IMR-90 (cell line): ENCODE measurements around the gene TRMT2A. TPM values are rescaled to one million over a fixed set of nuclear protein-coding genes. Genes with fewer than 3 reads are reported as not detected.
A peak's percentile ranks its signal among the peaks of the same experiment; 100 is the strongest.

Experiments used
- ATAC-seq: fragments of 200-7000 bp; cut with Tn5 transposase; 2 replicates; pipeline ENCODE4 v1.9.1; 2020; ENCODE audit warnings: low read depth, mild to moderate bottlenecking, moderate library complexity
- BruUV-seq: library from RNA; stranded (reverse); fragments of 400-500 nt; replicated peaks from 2 replicates; lab custom pipeline; 2021; lab: Mats Ljungman, UMichigan
- CTCF ChIA-PET: fragments of 300-600 bp; formaldehyde crosslinking; extraction: SDS; loops from one replicate; lab custom pipeline; 2021; ENCODE audit warnings: antibody characterized with exemption; lab: Yijun Ruan, JAX
- POLR2A ChIA-PET: fragments of 300-600 bp; sonication (Branson Sonifier 250); formaldehyde crosslinking; loops from one replicate; lab custom pipeline; 2022; ENCODE audit warnings: antibody characterized with exemption; ENCODE audit not compliant: unreplicated experiment; lab: Charles Lee
- DNase-seq: peaks from one replicate; pipeline ENCODE4 v3.0.0; 2013
- H2AFZ ChIP-seq: replicated peaks from 2 replicates; pipeline ENCODE3; 2013; ENCODE audit warnings: low read length, mild to moderate bottlenecking; ENCODE audit not compliant: poor library complexity
- H2AK5ac ChIP-seq: 2 replicates; pipeline ENCODE4 v1.6.1; 2013; ENCODE audit warnings: low read depth, low read length, inconsistent platforms
- H2AK9ac ChIP-seq: replicated peaks from 2 replicates; pipeline ENCODE3; 2013; ENCODE audit warnings: mild to moderate bottlenecking, low read depth, low read length, moderate library complexity; ENCODE audit not compliant: poor library complexity
- H2BK120ac ChIP-seq: 2 replicates; pipeline ENCODE4 v1.6.1; 2013; ENCODE audit warnings: low read depth, low read length, inconsistent platforms
- H2BK15ac ChIP-seq: 3 replicates; pipeline ENCODE4 v1.6.1; 2013; ENCODE audit warnings: low read depth, low read length, inconsistent platforms
- H2BK20ac ChIP-seq: 2 replicates; pipeline ENCODE4 v1.6.1; 2013; ENCODE audit warnings: low read depth, mild to moderate bottlenecking, inconsistent platforms, low read length, moderate library complexity
- H2BK5ac ChIP-seq: 2 replicates; pipeline ENCODE4 v1.6.1; 2013; ENCODE audit warnings: mild to moderate bottlenecking, low read depth, low read length, inconsistent platforms; ENCODE audit not compliant: poor library complexity, severe bottlenecking
- H3K14ac ChIP-seq: replicated peaks from 2 replicates; pipeline ENCODE4 v1.6.1; 2013; ENCODE audit warnings: low read depth, low read length, inconsistent platforms
- H3K18ac ChIP-seq: 2 replicates; pipeline ENCODE4 v1.6.1; 2013; ENCODE audit warnings: low read depth, low read length, control low read depth
- H3K23ac ChIP-seq: 2 replicates; pipeline ENCODE4 v1.6.1; 2013; ENCODE audit warnings: low read depth, low read length, inconsistent platforms
- H3K27ac ChIP-seq: 2 replicates; pipeline ENCODE4 v1.5.1; 2013; ENCODE audit warnings: mild to moderate bottlenecking, control low read depth, low read length; ENCODE audit not compliant: insufficient read depth
- H3K27me3 ChIP-seq: 2 replicates; pipeline ENCODE4 v1.6.1; 2013; ENCODE audit warnings: low read length; ENCODE audit not compliant: control insufficient read depth, insufficient read depth
- H3K36me3 ChIP-seq: 2 replicates; pipeline ENCODE4 v1.6.1; 2013; ENCODE audit warnings: low read length, mixed read lengths; ENCODE audit not compliant: control insufficient read depth, insufficient read depth
- H3K4ac ChIP-seq: 2 replicates; pipeline ENCODE4 v1.6.1; 2013; ENCODE audit warnings: low read depth, low read length, inconsistent platforms
- H3K4me1 ChIP-seq: 2 replicates; pipeline ENCODE4 v1.6.1; 2013; ENCODE audit warnings: low read length, mixed read lengths; ENCODE audit not compliant: control insufficient read depth, insufficient read depth
- H3K4me2 ChIP-seq: 2 replicates; pipeline ENCODE4 v1.6.1; 2013; ENCODE audit warnings: low read depth, mild to moderate bottlenecking, control low read depth, low read length, moderate library complexity
- H3K4me3 ChIP-seq: 2 replicates; pipeline ENCODE4 v1.5.1; 2013; ENCODE audit warnings: low read depth, mild to moderate bottlenecking, control low read depth, low read length, moderate library complexity; ENCODE audit not compliant: insufficient read depth
- H3K56ac ChIP-seq: 2 replicates; pipeline ENCODE4 v1.6.1; 2013; ENCODE audit warnings: low read length, inconsistent platforms; ENCODE audit not compliant: insufficient read depth; ENCODE audit errors: extremely low read depth
- H3K79me1 ChIP-seq, 2 experiments: 2 replicates each; pipeline ENCODE4 v1.6.1; 2013; ENCODE audit warnings: low read length in 2 of 2, inconsistent platforms in 1 of 2, low read depth in 1 of 2
- H3K9ac ChIP-seq: 2 replicates; pipeline ENCODE4 v1.6.1; 2013; ENCODE audit warnings: low read depth, low read length, control low read depth
- H3K9me1 ChIP-seq: 2 replicates; pipeline ENCODE4 v1.6.1; 2013; ENCODE audit warnings: low read length, inconsistent platforms; ENCODE audit not compliant: insufficient read depth
- H3K9me3 ChIP-seq: 2 replicates; pipeline ENCODE4 v1.6.1; 2013; ENCODE audit warnings: low read length; ENCODE audit not compliant: control insufficient read depth, insufficient read depth
- H4K20me1 ChIP-seq: 2 replicates; pipeline ENCODE4 v1.6.1; 2013; ENCODE audit warnings: low read length, inconsistent platforms; ENCODE audit not compliant: insufficient read depth
- H4K5ac ChIP-seq: 2 replicates; pipeline ENCODE4 v1.6.1; 2013; ENCODE audit warnings: mild to moderate bottlenecking, low read depth, low read length, control low read depth
- H4K8ac ChIP-seq, 2 experiments: 2 replicates each; pipeline ENCODE4 v1.6.1; 2013; ENCODE audit warnings: low read depth in 2 of 2, low read length in 2 of 2, control low read depth in 1 of 2, inconsistent platforms in 1 of 2
- H4K91ac ChIP-seq: 2 replicates; pipeline ENCODE4 v1.6.1; 2013; ENCODE audit warnings: low read depth, low read length, inconsistent platforms; ENCODE audit not compliant: insufficient read depth
- CEBPB ChIP-seq: IDR thresholded peaks from 2 replicates; pipeline ENCODE4 v1.6.1; 2012; ENCODE audit warnings: low read depth, low read length, improper control_type of control experiment
- CHD1 ChIP-seq: IDR thresholded peaks from 2 replicates; pipeline ENCODE4 v1.6.1; 2012; ENCODE audit warnings: low read depth, low read length, improper control_type of control experiment
- ELK1 ChIP-seq: fragments of 150-350 bp; IDR thresholded peaks from 2 replicates; pipeline ENCODE4 v1.6.1; 2016; ENCODE audit warnings: low read depth, mild to moderate bottlenecking, low read length, moderate library complexity, borderline replicate concordance
- FOS ChIP-seq: fragments of 150-350 bp; IDR thresholded peaks from 2 replicates; pipeline ENCODE4 v1.6.1; 2016; ENCODE audit warnings: low read depth, low read length
- MAFK ChIP-seq: IDR thresholded peaks from 2 replicates; pipeline ENCODE4 v1.6.1; 2012; ENCODE audit warnings: low read depth, low read length, improper control_type of control experiment
- MAZ ChIP-seq: IDR thresholded peaks from 2 replicates; pipeline ENCODE4 v1.6.1; 2012; ENCODE audit warnings: low read depth, mild to moderate bottlenecking, low read length, improper control_type of control experiment, moderate library complexity, borderline replicate concordance
- MXI1 ChIP-seq: IDR thresholded peaks from 2 replicates; pipeline ENCODE4 v1.6.1; 2012; ENCODE audit warnings: low read depth, mild to moderate bottlenecking, low read length, moderate library complexity, borderline replicate concordance
- NFE2L2 ChIP-seq: fragments of 150-350 bp; IDR thresholded peaks from 2 replicates; pipeline ENCODE4 v1.6.1; 2016; ENCODE audit warnings: low read depth, mild to moderate bottlenecking, low read length
- POLR2A ChIP-seq: IDR thresholded peaks from 2 replicates; pipeline ENCODE4 v1.6.1; 2012; ENCODE audit warnings: mild to moderate bottlenecking, low read depth, low read length
- RAD21 ChIP-seq: IDR thresholded peaks from 2 replicates; pipeline ENCODE4 v1.6.1; 2012; ENCODE audit warnings: low read length, improper control_type of control experiment
- RFX5 ChIP-seq: IDR thresholded peaks from 2 replicates; pipeline ENCODE4 v1.8.0; 2012; ENCODE audit warnings: low read depth, mild to moderate bottlenecking, low read length, moderate library complexity
- SMC3 ChIP-seq: fragments of 150-350 bp; IDR thresholded peaks from 2 replicates; pipeline ENCODE4 v1.6.1; 2016; ENCODE audit warnings: low read depth, mild to moderate bottlenecking, antibody characterized with exemption, low read length, moderate library complexity
- WGBS, 2 experiments: methylation state at CpG; one replicate each; pipeline versions ENCODE4 v1.1.5 to v1.1.7; 2013; ENCODE audit warnings: missing lambda C conversion rate in 2 of 2; ENCODE audit not compliant: insufficient read length in 1 of 2; ENCODE audit errors: extremely low coverage in 2 of 2; 5-methylcytosine and 5-hydroxymethylcytosine counted together
- dilution Hi-C: fragments of 300-500 bp; cut with HindIII; formaldehyde crosslinking; loops from one replicate; pipeline ENCODE4 v1.14.3; 2018; ENCODE audit warnings: low sequenced_read_pairs; ENCODE audit not compliant: unreplicated experiment
- in situ Hi-C: fragments of 300-500 bp; cut with MboI; formaldehyde crosslinking; loops from 3 replicates; pipeline ENCODE4 v1.14.3; 2019; ENCODE audit warnings: low sequenced_read_pairs, inconsistent platforms, mixed read lengths
- intact Hi-C: fragments of 100-400 bp; cut with micrococcal nuclease; formaldehyde crosslinking; loops from 2 replicates; pipeline ENCODE4 v1.10.0; 2022
- polyA plus RNA-seq, 3 experiments: library from polyadenylated mRNA; depleted of rRNA; stranded (reverse); fragments of >200 nt; gene quantifications; 2 replicates each; pipeline ENCODE4 v1.2.3, GENCODE V29; 2012; ENCODE audit warnings: low replicate concordance in 1 of 3
- total RNA-seq: library from RNA; depleted of rRNA; stranded (reverse); fragments of >200 nt; gene quantifications from 2 replicates; pipeline ENCODE4 v1.2.3, GENCODE V29; 2012

TRMT2A gene
- total and polyA plus RNA-seq, 2 of the 4 experiments (the other 2 are of a cell fraction) = 22.0 to 39.1 TPM

GRCh38 chr22:20090730-20091240 is 26.2 kb downstream of the TRMT2A start (continued):
- TF ChIP-seq ELK1 (no peak), CEBPB (no peak)

- Histone ChIP-seq H4K8ac (no peak overlapping the region), H3K4me2 (no peak overlapping the region), H3K14ac (no peak overlapping the region), H3K4me1 (peaks cover 4% of the 10 kb centered on the region; the same call in 1 of the 2 replicates), H2BK120ac (no peak overlapping the region), H2BK5ac (peak overlapping the region; percentile 29), H4K20me1 (peaks cover 58% of the 10 kb centered on the region), H3K56ac (no peak overlapping the region), H3K4ac (no peak overlapping the region), H3K4me3 (no peak overlapping the region), H3K23ac (no peak overlapping the region), H2AK5ac (no peak overlapping the region), H3K9ac (no peak overlapping the region), H3K9me3 (no peaks in the 10 kb centered on the region), H3K9me1 (peaks cover 2% of the 10 kb centered on the region; the same call in 1 of the 2 replicates), H2AFZ (no peak overlapping the region), H2AK9ac (peak overlapping the region; percentile 12), H4K91ac (no peak overlapping the region), H4K5ac (no peak overlapping the region), H3K27ac (no peak overlapping the region), H2BK20ac (no peak overlapping the region), H2BK15ac (no peak overlapping the region), H3K79me1 (peaks cover 40 to 84% of the 10 kb centered on the region in 2 experiments), H3K36me3 (peaks cover 85% of the 10 kb centered on the region), H3K18ac (no peak overlapping the region), H3K27me3 (no peaks in the 10 kb centered on the region)
- ATAC-seq (peak; percentile 92), DNase-seq (peak; percentile 77)
- in situ Hi-C loops (no loop called here), intact Hi-C loops (no loop called here), dilution Hi-C loops (no loop called here)
- WGBS, 2 experiments = no CpG with 5 or more reads among the region's 11 CpGs
- BruUV-seq = no TSS peak
- POLR2A ChIA-PET = no interaction called here
- CTCF ChIA-PET = no interaction called here
- TF ChIP-seq SMC3 (no peak), RAD21 (no peak), CHD1 (no peak), ELK1 (no peak), POLR2A (no peak), MAFK (no peak), RFX5 (no peak), NFE2L2 (no peak), MXI1 (0 out of 2 replicates have a peak, but pooled peaks have one; percentile 58), MAZ (no peak), CEBPB (peak; percentile 65), FOS (0 out of 2 replicates have a peak, but pooled peaks have one; percentile 25)
Observed at GRCh38 chr22:20089977-20090729, 26.9 kb downstream of the TRMT2A start.
